C4-2B (cell line): ENCODE results near the gene RNF13.

Source experiments
- H3K27ac ChIP-seq: fragments of 450-650 bp; 2 replicates; pipeline ENCODE4 v1.5.1; 2017
- CTCF ChIP-seq: fragments of 450-650 bp; conservative IDR thresholded peaks from 2 replicates; pipeline ENCODE4 v1.5.1; 2017; ENCODE audit warnings: mild to moderate bottlenecking
- ZFX ChIP-seq: fragments of 450-650 bp; IDR thresholded peaks from 2 replicates; pipeline ENCODE4 v1.6.1; 2017

RNF13 gene

GRCh38 chr3:149891621-149892020 is 78.6 kb downstream of the RNF13 start:
- TF ChIP-seq ZFX (no peak), CTCF (no peak)
- no peak overlapping the region for H3K27ac ChIP-seq

GRCh38 chr3:149892371-149892770 is 79.4 kb downstream of the RNF13 start:
- H3K27ac ChIP-seq: no peak overlapping the region
- no peak for TF ChIP-seq CTCF

- H3K27ac ChIP-seq: no peak overlapping the region
Observed at GRCh38 chr3:149894205-149894604, 81.2 kb downstream of the RNF13 start.

GRCh38 chr3:149895339-149895738 is 82.3 kb downstream of the RNF13 start:
- no peak overlapping the region for H3K27ac ChIP-seq
- TF ChIP-seq ZFX (no peak), CTCF (no peak)

More at GRCh38 chr3:149894205-149894604, 81.2 kb downstream of the RNF13 start:
- TF ChIP-seq ZFX: no peak
- no peak for TF ChIP-seq CTCF

GRCh38 chr3:149895769-149896168 is 82.8 kb downstream of the RNF13 start:
- H3K27ac ChIP-seq: no peak overlapping the region
- TF ChIP-seq ZFX: no peak
- TF ChIP-seq CTCF: no peak

GRCh38 chr3:149898771-149899170 is 85.8 kb downstream of the RNF13 start:
- H3K27ac ChIP-seq: no peak overlapping the region
- TF ChIP-seq CTCF: no peak

GRCh38 chr3:149900322-149900721 is 87.3 kb downstream of the RNF13 start:
- no peak for TF ChIP-seq ZFX
- no peak for TF ChIP-seq CTCF
- no peak overlapping the region for H3K27ac ChIP-seq

GRCh38 chr3:149901770-149902169 is 88.8 kb downstream of the RNF13 start:
- no peak overlapping the region for H3K27ac ChIP-seq
- TF ChIP-seq ZFX (no peak), CTCF (no peak)
